Activated CD8-positive, alpha-beta memory T cell treated with anti-CD3 and anti-CD28 coated beads for 24 hours (primary cell): Measurements from ENCODE around the gene ACTR3.
A peak's percentile ranks its signal among the peaks of the same experiment; 100 is the strongest.

Experiments used
- DNase-seq: peaks from one replicate; pipeline ENCODE4 v3.0.0-alpha.2; 2020

ACTR3 gene

GRCh38 chr2:113966832-113967231 is 76.9 kb downstream of the ACTR3 start:
- DNase-seq: no peak

DNA sequence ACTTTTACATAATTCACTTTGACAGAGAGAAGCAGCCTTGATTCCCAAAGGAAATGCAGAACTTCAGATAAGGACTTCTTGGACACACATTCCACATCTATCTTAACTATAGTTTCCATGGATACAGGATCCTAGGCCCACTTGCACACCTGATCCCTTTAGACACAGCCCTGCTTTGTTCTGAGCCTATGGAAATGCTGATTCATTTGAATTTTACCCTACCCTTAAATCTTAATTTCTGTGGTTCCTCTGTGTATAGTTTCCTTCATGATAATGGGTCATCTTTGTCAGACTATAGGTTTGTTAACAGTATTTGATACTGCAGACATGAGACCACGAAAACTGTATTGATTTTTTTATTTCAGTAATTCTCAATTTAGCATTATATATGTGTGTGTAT is 77.4 kb downstream of the ACTR3 start:
- no peak for DNase-seq

DNA sequence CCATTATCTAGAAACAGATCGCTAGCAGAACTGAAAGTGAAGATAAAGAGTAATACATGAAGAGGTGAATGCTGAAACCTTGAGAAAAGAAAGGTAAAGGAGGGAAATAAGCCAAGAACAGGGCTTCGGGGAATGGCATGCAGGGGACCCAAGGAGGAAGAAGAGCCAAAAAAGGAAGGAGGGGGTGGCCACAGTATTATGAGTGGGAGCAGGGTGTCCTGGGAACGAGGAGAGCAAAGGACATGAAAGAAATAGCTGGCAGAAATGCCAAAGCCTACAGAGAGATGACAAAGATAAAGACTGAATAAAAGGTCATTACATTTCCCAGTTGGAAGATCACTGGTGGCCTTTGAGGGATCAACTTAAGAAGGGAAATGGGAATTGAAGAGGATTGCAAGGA is 82.9 kb downstream of the ACTR3 start:
- no peak for DNase-seq

- no peak for DNase-seq
Observed at GRCh38 chr2:113973810-113974209, 83.9 kb downstream of the ACTR3 start.

- no peak for DNase-seq
Observed at GRCh38 chr2:113974727-113975126, 84.8 kb downstream of the ACTR3 start.

DNA sequence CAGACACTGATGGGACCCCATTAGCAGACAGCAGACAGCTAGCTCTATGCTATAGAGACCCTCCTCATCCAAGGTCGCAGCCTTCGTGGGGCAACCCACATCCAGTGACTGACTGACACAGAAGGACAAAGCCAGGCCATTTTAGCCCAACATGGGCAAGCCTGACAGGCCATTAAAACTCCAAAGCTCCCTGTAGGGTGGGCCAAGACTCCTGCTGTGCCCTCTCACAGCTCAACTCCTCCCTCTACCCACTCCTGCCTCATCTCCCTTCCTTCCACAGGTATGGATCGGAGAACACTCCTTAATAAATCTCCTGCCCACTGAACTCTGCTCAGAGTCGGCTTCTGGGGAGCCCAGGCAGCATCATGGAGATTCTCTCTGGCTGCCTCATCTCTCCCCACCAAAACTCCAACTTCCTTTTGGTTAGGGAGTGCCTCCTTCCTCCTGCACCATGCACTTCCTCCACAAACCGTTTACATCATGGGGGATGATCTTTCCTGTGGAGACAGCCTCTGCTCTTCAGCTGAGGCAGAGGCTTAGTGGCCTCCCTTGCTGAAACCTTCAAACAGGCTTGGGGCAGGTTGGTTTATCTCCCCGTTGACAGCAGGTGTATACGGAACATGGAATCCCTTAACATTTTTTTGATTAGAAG is 86.5 kb downstream of the ACTR3 start:
- no peak for DNase-seq

GRCh38 chr2:113977060-113977659 is 87.3 kb downstream of the ACTR3 start:
- no peak for DNase-seq

- DNase-seq: no peak
Observed at GRCh38 chr2:113977660-113978523, 88.0 kb downstream of the ACTR3 start.

DNA sequence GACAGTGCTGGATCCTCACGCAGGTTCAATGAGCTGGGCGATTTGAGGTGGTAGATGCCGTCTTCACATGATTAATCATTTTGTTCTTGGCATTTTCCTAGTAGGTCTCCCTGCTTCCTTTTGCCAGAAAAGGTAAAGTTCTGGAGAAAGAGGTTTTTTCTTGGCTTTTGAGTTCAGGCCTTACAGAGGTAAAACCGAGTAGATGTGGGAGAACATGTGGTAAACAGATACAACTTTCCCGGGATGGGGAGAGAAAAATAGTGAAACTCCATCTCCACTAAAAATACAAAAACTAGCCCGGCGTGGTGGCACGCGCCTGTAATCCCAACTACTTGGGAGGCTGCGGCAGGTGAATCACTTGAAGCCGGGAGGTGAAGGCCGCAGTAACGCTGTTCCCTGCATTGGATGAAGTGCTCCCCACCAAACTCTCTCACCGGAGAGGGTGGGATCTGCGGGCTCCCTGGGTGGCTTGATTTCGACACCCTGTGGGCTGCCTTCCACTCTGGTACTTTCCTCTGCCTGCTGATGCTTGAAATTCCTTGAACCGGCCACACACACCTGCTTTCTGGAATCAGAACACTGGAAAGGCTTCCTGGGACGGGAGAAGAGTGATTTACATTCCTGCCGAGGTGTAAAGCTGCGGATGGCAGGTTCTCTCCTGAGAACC is 88.8 kb downstream of the ACTR3 start:
- DNase-seq: no peak

- DNase-seq: peak; percentile 85
Observed at GRCh38 chr2:113979191-113980128, 89.6 kb downstream of the ACTR3 start.

DNA sequence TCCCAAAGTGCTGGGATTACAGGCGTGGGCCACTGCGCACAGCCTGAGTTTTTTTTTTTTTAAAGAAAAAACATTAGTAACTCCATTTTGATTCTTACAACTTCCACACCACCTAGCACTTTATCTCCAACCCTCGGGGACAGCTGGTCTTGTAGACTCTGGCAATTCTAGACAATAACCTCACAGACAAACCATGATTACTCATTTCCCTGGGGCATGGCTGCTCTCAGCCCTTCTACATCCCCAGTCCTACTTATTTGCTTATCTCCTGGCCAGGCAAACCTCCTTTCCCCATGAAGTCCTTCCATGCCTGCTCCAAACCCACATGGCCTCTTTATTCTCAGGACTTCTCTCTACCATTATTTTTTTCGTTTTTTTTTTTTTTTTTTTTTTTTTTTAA is 91.1 kb downstream of the ACTR3 start:
- DNase-seq: no peak

DNA sequence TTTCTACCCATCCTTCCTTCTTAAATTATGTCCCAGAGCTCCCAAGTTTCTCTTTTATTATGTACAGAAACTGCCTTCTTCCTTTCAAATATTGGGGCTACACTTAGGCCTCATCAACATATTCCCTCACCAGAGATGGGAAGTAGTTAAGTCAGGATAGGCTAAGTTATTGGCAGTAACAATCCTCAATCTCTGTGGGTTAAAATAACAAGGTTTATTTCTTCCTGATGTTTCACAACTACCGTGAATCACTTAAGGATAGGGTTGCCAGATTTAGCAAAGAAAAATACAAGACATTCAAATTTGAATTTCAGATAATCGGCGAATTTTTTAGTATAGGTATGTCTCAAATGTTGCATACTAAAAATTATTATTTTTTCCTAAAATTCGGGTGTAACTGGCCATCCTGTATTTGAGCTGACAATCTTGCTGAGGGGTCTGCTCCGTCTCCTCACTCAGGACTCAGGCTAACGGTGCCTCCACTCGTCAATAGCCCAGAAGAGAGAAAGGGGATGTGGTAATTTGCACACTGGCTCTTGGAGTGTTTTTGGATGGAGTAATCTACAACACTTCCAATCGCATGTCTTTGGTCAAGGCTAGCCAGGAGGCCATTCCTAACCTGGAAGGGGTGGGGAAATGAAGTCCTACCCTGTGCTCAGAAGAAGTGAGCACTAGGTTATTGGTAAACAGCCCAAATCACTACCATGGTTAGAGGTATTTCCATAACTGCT is 91.7 kb downstream of the ACTR3 start:
- DNase-seq: no peak

DNA sequence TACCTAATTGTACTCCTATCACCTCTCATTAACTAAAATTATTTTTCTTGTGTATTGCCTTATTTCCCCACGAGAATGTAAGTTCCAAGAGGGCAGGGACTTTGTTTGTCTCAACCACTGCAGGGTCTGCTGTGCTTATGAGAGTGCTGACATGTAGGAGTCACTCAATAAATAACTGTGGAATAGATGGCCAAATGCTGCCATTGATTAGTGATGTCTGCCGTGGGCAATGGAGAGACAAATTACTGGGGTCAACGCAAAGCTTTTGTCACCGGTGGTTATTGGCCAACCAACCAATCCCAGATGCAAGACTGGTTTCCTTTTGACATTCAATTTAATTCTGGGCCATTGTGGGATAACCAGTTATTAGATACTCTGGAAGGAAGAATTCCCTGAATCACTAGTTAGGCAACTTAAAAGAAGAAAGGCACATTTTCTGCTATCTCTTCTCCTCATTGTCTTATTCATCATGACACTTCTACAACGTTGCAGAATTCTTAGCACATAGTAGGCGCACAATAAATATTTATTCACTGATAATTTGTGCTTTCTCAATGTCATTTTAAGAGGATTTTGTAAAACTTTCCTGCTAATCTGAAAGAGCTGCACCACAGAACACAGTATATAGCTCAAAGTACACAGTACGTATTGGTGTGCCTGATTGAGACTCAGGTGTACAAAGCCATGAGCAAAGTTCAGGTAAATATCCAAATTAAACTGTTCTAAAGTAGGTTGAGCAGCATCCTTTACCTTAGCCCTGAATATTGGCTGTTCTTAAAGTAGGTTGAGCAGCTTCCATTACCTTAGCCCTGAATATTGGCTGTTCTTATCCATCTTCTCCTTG is 95.9 kb downstream of the ACTR3 start:
- DNase-seq: no peak

- no peak for DNase-seq
Observed at GRCh38 chr2:113986762-113987290, 96.9 kb downstream of the ACTR3 start.

GRCh38 chr2:113992090-113992489 is 102.2 kb downstream of the ACTR3 start:
- no peak for DNase-seq

DNA sequence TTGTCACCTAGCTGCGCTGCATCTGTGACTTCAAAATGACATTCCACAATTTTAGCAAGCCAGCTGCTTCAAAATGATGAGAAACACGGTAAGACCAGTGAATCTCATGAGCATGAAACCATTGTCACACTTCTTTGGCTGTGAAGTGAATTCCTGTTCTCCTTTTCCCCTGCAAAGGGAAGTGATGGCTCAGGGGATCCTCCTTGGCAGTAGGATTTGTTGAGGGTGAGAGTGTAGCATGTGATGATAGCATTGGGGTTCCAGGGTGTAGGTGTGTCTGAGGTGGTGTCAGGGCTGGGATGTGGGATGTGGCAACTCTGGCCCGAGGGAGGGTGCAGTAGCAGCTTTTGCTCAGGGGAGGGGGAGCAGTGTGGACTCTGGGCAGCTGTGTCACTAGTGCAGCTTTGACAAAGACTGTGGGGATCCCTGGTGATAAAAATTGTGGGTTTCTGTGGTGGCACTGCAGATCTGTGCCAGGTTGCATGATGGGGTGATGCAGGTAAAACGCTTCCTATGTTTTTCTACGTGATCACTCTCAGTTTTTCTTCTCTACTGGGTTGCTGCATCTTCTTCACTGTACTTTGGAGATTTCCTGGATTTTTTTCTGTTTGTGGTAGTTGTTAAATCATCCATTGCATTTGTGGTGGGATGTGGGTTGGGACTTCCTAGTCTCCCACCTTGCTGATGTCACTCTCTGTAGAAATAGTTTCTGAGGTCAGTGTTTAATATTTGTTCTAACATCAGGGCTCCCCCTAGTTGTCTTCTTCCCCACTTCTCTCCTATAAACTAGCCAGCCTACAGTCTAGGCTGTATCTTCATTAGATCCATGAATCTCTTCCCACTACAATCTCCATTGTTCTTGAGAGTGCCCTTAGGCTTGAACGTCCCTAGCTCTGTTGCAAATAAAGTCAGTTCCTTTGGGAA is 107.0 kb downstream of the ACTR3 start:
- no peak for DNase-seq

DNA sequence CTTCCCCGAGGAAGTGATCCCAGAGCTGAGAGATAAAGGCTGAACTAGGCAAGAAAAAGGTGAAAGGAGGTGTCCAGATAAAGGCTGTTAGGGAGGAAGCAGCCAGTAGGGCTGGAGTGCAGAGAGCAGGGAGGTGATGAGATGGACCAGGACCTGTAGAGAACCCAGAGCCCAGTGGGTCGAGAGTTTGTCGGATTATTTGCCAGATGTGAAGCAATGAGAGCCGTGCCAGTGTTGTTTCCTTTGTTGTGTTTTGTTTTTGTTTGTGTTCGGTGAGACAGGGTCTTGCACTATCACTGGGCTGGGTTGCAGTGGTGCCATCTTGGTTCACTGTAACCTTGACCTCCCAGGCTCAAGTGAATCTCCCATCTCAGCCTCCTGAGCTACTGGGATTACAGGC is 111.3 kb downstream of the ACTR3 start:
- no peak for DNase-seq

DNA sequence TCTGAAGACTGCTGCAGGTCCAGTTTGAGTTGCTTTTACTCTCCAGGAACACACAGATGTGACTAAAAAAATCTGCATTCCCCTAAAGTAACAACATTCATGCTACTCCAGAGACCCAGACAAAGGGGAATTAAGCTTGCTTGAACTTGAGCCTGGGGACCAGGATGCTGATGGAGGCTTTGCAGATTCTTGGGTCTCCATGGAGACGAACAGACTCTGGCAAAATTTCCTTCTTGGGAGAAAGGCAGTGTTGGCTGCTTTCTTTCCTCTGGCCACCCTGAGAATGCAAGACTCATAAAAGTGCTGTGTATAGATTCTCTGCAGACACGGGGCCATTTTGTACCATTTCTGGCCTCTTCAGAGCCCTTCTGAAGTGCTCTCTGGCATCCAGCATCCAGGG is 112.0 kb downstream of the ACTR3 start:
- no peak for DNase-seq

- DNase-seq: no peak
Observed at GRCh38 chr2:114005110-114005783, 115.4 kb downstream of the ACTR3 start.
